HG03060 (cell line): Measurements from ENCODE around the gene CPNE9.

ENCODE experiments used
- ATAC-seq: cut with Tn5 transposase; IDR thresholded peaks from one replicate; pipeline ENCODE4 v1.9.1; 2021; ENCODE audit warnings: low read depth, moderate number of reproducible peaks; ENCODE audit not compliant: unreplicated experiment

Gene CPNE9, protein sequence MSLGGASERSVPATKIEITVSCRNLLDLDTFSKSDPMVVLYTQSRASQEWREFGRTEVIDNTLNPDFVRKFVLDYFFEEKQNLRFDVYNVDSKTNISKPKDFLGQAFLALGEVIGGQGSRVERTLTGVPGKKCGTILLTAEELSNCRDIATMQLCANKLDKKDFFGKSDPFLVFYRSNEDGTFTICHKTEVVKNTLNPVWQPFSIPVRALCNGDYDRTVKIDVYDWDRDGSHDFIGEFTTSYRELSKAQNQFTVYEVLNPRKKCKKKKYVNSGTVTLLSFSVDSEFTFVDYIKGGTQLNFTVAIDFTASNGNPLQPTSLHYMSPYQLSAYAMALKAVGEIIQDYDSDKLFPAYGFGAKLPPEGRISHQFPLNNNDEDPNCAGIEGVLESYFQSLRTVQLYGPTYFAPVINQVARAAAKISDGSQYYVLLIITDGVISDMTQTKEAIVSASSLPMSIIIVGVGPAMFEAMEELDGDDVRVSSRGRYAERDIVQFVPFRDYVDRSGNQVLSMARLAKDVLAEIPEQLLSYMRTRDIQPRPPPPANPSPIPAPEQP

DNA sequence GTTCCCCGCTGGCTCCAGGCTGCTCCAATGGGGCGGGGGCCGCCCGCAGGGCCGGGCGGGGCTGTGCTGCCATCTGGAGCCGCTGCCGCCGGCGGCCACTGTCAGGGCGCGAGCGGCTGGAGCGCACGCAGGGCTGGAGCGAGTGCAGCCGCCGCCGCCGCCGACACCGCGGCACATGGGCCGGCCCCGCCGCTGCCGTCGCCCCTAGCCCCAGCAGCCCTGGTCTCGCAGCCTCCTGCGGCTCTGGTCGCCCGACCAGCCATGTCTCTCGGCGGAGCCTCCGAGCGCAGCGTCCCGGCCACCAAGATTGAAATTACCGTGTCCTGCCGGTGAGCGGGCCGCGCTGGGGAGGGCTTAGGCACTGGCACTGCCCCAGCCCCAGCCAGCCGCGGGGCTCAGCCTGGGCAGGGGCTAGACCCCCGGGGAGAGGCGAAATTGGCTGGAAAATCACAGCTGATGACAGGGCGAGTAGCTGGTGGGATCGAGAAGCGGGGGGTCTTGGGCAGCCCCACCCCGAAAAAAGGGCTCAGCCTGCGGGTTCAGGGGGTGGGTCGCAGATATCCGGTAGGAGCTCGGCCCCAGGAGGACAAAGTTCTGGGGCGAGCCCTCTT is at the start of gene CPNE9:
Gene CPNE9 (plus strand): TSS at position 98 of the 611 bp plus-strand sequence. CDS start 164 bp downstream, at position 262.
- ATAC-seq = no peak

GRCh38 chr3:9659849-9660248 is 43.8 kb upstream of the CPNE9 start:
- no peak for ATAC-seq

DNA sequence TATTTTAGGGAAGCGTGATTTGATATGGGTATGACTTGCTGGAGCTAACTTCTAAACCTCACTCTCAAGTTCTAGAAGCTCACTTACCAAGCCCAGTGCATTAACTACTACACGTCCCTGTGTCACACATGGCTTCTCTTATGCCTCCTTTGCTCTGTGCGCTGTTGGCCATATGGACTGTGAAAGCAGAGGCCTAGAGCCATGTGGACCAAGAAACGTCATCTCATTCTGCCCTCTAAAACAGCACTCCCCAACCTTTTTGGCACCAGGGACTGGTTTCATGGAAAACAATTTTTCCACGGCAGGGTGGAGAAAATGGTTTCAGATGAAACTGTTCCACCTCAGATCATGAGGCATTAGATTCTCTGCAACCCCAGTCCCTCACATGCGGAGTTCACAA is 42.7 kb upstream of the CPNE9 start:
- ATAC-seq = no peak

- ATAC-seq = no peak
Measured at GRCh38 chr3:9664119-9664751, 39.4 kb upstream of the CPNE9 start.

DNA sequence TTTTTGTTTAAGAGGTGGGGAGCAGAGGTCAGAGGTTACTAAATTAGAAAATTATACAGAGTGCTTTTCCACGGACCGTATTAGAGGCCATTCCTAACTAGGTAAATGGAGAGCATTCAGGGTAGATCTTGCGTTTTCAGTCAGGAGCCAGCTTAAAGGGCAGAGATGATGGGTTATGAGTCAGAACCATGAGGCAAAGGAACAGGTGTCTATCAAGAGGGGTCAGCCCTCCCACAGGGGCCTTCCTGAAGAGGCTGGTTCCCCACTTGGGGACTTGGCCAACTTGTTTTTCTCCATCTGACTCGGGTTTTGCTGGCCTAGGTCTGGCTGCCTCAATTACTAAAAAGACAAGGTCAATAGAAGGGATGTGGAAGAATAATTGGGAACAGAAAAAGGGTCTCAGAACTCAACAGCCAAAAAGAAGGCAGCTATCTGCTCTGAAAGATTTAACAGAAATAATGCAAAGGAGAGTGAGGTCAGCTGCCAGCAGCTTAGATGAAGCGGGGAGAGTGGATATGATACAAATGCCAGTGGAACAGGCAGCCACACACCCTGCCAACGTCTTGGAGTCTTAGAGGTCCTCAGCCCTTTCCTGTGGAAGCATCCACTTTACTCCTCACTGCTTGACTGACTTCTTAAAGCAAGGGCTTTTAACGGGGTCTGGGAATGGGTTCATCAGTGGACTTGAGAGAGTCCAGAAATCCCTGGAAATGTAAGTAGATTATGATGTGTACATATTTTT is 36.8 kb upstream of the CPNE9 start:
- no peak for ATAC-seq

GRCh38 chr3:9669277-9669676 is 34.4 kb upstream of the CPNE9 start:
- ATAC-seq = no peak

GRCh38 chr3:9669720-9670432 is 33.8 kb upstream of the CPNE9 start:
- ATAC-seq = no peak

DNA sequence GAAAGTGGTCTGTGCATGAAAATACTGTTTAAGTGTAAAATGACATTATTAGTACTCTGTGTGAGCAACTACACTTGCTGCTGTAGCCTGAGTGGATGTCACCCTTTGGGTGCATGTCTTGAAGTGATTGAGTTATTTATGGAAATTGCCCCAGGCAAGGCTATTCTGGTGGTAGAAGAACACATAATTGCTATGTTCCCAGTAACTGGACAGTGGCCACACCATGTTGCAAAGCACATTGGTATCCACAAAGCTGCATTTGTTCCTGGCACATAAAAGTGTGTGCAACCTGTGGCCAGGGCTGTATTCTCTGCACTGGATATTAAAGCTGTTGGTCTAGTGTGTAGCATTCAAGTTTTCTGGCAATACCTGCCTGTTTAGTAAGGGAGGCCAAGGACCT is 30.6 kb upstream of the CPNE9 start:
- ATAC-seq = no peak

GRCh38 chr3:9673752-9674151 is 29.9 kb upstream of the CPNE9 start:
- no peak for ATAC-seq

- ATAC-seq = no peak
Measured at GRCh38 chr3:9675736-9676290, 27.8 kb upstream of the CPNE9 start.

GRCh38 chr3:9676785-9677184 is 26.8 kb upstream of the CPNE9 start:
- no peak for ATAC-seq

DNA sequence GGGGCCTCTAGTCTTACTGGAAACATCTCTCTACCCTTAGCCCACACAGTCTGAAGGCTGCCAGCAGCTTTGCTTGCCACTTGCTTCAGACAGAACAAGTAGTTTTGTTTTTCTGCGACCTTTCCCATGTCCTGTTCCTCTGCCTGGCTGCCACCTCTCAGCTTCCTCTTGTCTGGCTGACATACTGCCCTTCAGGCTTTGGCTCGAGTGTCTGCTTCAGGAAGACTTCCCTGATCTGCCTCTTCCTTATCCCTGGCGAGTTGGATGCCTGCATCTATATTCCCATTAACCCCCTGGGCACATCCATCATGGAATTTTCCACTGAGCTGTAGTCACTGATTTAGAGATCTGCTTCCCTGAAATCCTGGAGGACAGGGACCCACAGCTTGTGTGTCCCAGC is 25.1 kb upstream of the CPNE9 start:
- no peak for ATAC-seq

GRCh38 chr3:9679476-9680080 is 24.1 kb upstream of the CPNE9 start:
- no peak for ATAC-seq

- no peak for ATAC-seq
Measured at GRCh38 chr3:9681011-9681722, 22.5 kb upstream of the CPNE9 start.

DNA sequence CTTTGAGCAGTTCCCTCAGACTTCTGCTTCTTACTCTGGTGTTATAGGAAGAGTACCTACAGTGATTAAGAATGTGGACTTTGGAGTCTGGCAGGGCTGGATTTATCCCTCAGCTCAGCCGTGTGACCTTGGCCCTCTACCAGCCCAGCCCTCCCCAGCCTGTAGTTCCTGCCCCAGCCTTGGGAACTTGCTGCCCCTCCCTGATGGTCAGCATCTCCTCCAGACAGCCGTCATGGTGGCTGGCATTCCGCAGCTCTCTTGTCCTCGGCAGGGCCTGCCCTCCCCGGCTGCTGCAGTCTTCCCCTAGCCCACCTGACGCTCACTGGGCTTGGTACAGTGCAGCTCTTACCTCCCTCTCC is 21.9 kb upstream of the CPNE9 start:
- no peak for ATAC-seq

DNA sequence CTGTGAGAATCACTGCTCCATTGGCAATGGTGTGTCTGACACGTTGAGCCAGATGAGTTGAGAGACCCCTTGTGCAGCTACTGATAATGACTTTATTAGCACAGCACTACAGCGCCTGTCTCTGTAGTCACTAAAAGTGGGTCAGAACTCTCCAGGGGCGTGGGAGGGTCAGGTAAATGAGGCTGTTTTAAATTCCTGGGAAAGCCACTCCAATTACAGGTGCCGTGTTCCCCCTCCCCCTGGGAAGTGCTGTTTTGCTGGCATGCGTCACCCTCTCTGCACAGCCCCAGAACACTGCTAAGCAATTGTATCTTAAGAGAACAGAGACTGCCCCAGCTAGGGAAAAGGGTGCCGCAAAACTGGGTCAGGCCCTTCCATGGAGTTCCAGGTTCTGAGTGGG is 21.5 kb upstream of the CPNE9 start:
- no peak for ATAC-seq

GRCh38 chr3:9683426-9683825 is 20.2 kb upstream of the CPNE9 start:
- no peak for ATAC-seq

GRCh38 chr3:9685216-9686049 is 18.2 kb upstream of the CPNE9 start:
- ATAC-seq = no peak
